ENCODE measurements around the gene CLEC4F.

GRCh38 chr2:70829916-70830315 is 9.5 kb upstream of the CLEC4F start:
- TF ChIP-seq, protein P1, sequence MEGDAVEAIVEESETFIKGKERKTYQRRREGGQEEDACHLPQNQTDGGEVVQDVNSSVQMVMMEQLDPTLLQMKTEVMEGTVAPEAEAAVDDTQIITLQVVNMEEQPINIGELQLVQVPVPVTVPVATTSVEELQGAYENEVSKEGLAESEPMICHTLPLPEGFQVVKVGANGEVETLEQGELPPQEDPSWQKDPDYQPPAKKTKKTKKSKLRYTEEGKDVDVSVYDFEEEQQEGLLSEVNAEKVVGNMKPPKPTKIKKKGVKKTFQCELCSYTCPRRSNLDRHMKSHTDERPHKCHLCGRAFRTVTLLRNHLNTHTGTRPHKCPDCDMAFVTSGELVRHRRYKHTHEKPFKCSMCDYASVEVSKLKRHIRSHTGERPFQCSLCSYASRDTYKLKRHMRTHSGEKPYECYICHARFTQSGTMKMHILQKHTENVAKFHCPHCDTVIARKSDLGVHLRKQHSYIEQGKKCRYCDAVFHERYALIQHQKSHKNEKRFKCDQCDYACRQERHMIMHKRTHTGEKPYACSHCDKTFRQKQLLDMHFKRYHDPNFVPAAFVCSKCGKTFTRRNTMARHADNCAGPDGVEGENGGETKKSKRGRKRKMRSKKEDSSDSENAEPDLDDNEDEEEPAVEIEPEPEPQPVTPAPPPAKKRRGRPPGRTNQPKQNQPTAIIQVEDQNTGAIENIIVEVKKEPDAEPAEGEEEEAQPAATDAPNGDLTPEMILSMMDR (IDR thresholded peaks at IDR 0.05; ENCODE audit: low read depth, low read length), result no peak
- TF ChIP-seq POLR2A (IDR thresholded peaks at IDR 0.05; ENCODE audit: extremely low read depth, insufficient read length), result no peak
- no peak for TF ChIP-seq MAX (IDR thresholded peaks at IDR 0.05; ENCODE audit: low read depth, low read length)
- no peak for TF ChIP-seq MYC (IDR thresholded peaks at IDR 0.05; ENCODE audit: low read depth, low read length)
